IMR-90 (cell line): ENCODE data around the gene ZNF341. TPM values are rescaled to one million over a fixed set of nuclear protein-coding genes. Genes with fewer than 3 reads are reported as not detected.

Experiments used
- ATAC-seq: fragments of 200-7000 bp; cut with Tn5 transposase; 2 replicates; pipeline ENCODE4 v1.9.1; 2020; ENCODE audit warnings: low read depth, mild to moderate bottlenecking, moderate library complexity
- BruUV-seq: library from RNA; stranded (reverse); fragments of 400-500 nt; replicated peaks from 2 replicates; lab custom pipeline; 2021; lab: Mats Ljungman, UMichigan
- CTCF ChIA-PET: fragments of 300-600 bp; formaldehyde crosslinking; extraction: SDS; loops from one replicate; lab custom pipeline; 2021; ENCODE audit warnings: antibody characterized with exemption; lab: Yijun Ruan, JAX
- POLR2A ChIA-PET: fragments of 300-600 bp; sonication (Branson Sonifier 250); formaldehyde crosslinking; loops from one replicate; lab custom pipeline; 2022; ENCODE audit warnings: antibody characterized with exemption; ENCODE audit not compliant: unreplicated experiment; lab: Charles Lee
- DNase-seq: peaks from one replicate; pipeline ENCODE4 v3.0.0; 2013
- H2AFZ ChIP-seq: replicated peaks from 2 replicates; pipeline ENCODE3; 2013; ENCODE audit warnings: low read length, mild to moderate bottlenecking; ENCODE audit not compliant: poor library complexity
- H2AK5ac ChIP-seq: 2 replicates; pipeline ENCODE4 v1.6.1; 2013; ENCODE audit warnings: low read depth, low read length, inconsistent platforms
- H2AK9ac ChIP-seq: replicated peaks from 2 replicates; pipeline ENCODE3; 2013; ENCODE audit warnings: mild to moderate bottlenecking, low read depth, low read length, moderate library complexity; ENCODE audit not compliant: poor library complexity
- H2BK120ac ChIP-seq: 2 replicates; pipeline ENCODE4 v1.6.1; 2013; ENCODE audit warnings: low read depth, low read length, inconsistent platforms
- H2BK15ac ChIP-seq: 3 replicates; pipeline ENCODE4 v1.6.1; 2013; ENCODE audit warnings: low read depth, low read length, inconsistent platforms
- H2BK20ac ChIP-seq: 2 replicates; pipeline ENCODE4 v1.6.1; 2013; ENCODE audit warnings: low read depth, mild to moderate bottlenecking, inconsistent platforms, low read length, moderate library complexity
- H2BK5ac ChIP-seq: 2 replicates; pipeline ENCODE4 v1.6.1; 2013; ENCODE audit warnings: mild to moderate bottlenecking, low read depth, low read length, inconsistent platforms; ENCODE audit not compliant: poor library complexity, severe bottlenecking
- H3K14ac ChIP-seq: replicated peaks from 2 replicates; pipeline ENCODE4 v1.6.1; 2013; ENCODE audit warnings: low read depth, low read length, inconsistent platforms
- H3K18ac ChIP-seq: 2 replicates; pipeline ENCODE4 v1.6.1; 2013; ENCODE audit warnings: low read depth, low read length, control low read depth
- H3K23ac ChIP-seq: 2 replicates; pipeline ENCODE4 v1.6.1; 2013; ENCODE audit warnings: low read depth, low read length, inconsistent platforms
- H3K27ac ChIP-seq: 2 replicates; pipeline ENCODE4 v1.5.1; 2013; ENCODE audit warnings: mild to moderate bottlenecking, control low read depth, low read length; ENCODE audit not compliant: insufficient read depth
- H3K27me3 ChIP-seq: 2 replicates; pipeline ENCODE4 v1.6.1; 2013; ENCODE audit warnings: low read length; ENCODE audit not compliant: control insufficient read depth, insufficient read depth
- H3K36me3 ChIP-seq: 2 replicates; pipeline ENCODE4 v1.6.1; 2013; ENCODE audit warnings: low read length, mixed read lengths; ENCODE audit not compliant: control insufficient read depth, insufficient read depth
- H3K4ac ChIP-seq: 2 replicates; pipeline ENCODE4 v1.6.1; 2013; ENCODE audit warnings: low read depth, low read length, inconsistent platforms
- H3K4me1 ChIP-seq: 2 replicates; pipeline ENCODE4 v1.6.1; 2013; ENCODE audit warnings: low read length, mixed read lengths; ENCODE audit not compliant: control insufficient read depth, insufficient read depth
- H3K4me2 ChIP-seq: 2 replicates; pipeline ENCODE4 v1.6.1; 2013; ENCODE audit warnings: low read depth, mild to moderate bottlenecking, control low read depth, low read length, moderate library complexity
- H3K4me3 ChIP-seq: 2 replicates; pipeline ENCODE4 v1.5.1; 2013; ENCODE audit warnings: low read depth, mild to moderate bottlenecking, control low read depth, low read length, moderate library complexity; ENCODE audit not compliant: insufficient read depth
- H3K56ac ChIP-seq: 2 replicates; pipeline ENCODE4 v1.6.1; 2013; ENCODE audit warnings: low read length, inconsistent platforms; ENCODE audit not compliant: insufficient read depth; ENCODE audit errors: extremely low read depth
- H3K79me1 ChIP-seq, 2 experiments: 2 replicates each; pipeline ENCODE4 v1.6.1; 2013; ENCODE audit warnings: low read length in 2 of 2, inconsistent platforms in 1 of 2, low read depth in 1 of 2
- H3K9ac ChIP-seq: 2 replicates; pipeline ENCODE4 v1.6.1; 2013; ENCODE audit warnings: low read depth, low read length, control low read depth
- H3K9me1 ChIP-seq: 2 replicates; pipeline ENCODE4 v1.6.1; 2013; ENCODE audit warnings: low read length, inconsistent platforms; ENCODE audit not compliant: insufficient read depth
- H3K9me3 ChIP-seq: 2 replicates; pipeline ENCODE4 v1.6.1; 2013; ENCODE audit warnings: low read length; ENCODE audit not compliant: control insufficient read depth, insufficient read depth
- H4K20me1 ChIP-seq: 2 replicates; pipeline ENCODE4 v1.6.1; 2013; ENCODE audit warnings: low read length, inconsistent platforms; ENCODE audit not compliant: insufficient read depth
- H4K5ac ChIP-seq: 2 replicates; pipeline ENCODE4 v1.6.1; 2013; ENCODE audit warnings: mild to moderate bottlenecking, low read depth, low read length, control low read depth
- H4K8ac ChIP-seq, 2 experiments: 2 replicates each; pipeline ENCODE4 v1.6.1; 2013; ENCODE audit warnings: low read depth in 2 of 2, low read length in 2 of 2, control low read depth in 1 of 2, inconsistent platforms in 1 of 2
- H4K91ac ChIP-seq: 2 replicates; pipeline ENCODE4 v1.6.1; 2013; ENCODE audit warnings: low read depth, low read length, inconsistent platforms; ENCODE audit not compliant: insufficient read depth
- BHLHE40 ChIP-seq: fragments of 150-350 bp; IDR thresholded peaks from 2 replicates; pipeline ENCODE4 v1.6.1; 2016; ENCODE audit warnings: mild to moderate bottlenecking, low read depth, low read length
- CEBPB ChIP-seq: IDR thresholded peaks from 2 replicates; pipeline ENCODE4 v1.6.1; 2012; ENCODE audit warnings: low read depth, low read length, improper control_type of control experiment
- CHD1 ChIP-seq: IDR thresholded peaks from 2 replicates; pipeline ENCODE4 v1.6.1; 2012; ENCODE audit warnings: low read depth, low read length, improper control_type of control experiment
- FOS ChIP-seq: fragments of 150-350 bp; IDR thresholded peaks from 2 replicates; pipeline ENCODE4 v1.6.1; 2016; ENCODE audit warnings: low read depth, low read length
- MAFK ChIP-seq: IDR thresholded peaks from 2 replicates; pipeline ENCODE4 v1.6.1; 2012; ENCODE audit warnings: low read depth, low read length, improper control_type of control experiment
- MAZ ChIP-seq: IDR thresholded peaks from 2 replicates; pipeline ENCODE4 v1.6.1; 2012; ENCODE audit warnings: low read depth, mild to moderate bottlenecking, low read length, improper control_type of control experiment, moderate library complexity, borderline replicate concordance
- MXI1 ChIP-seq: IDR thresholded peaks from 2 replicates; pipeline ENCODE4 v1.6.1; 2012; ENCODE audit warnings: low read depth, mild to moderate bottlenecking, low read length, moderate library complexity, borderline replicate concordance
- NFE2L2 ChIP-seq: fragments of 150-350 bp; IDR thresholded peaks from 2 replicates; pipeline ENCODE4 v1.6.1; 2016; ENCODE audit warnings: low read depth, mild to moderate bottlenecking, low read length
- POLR2A ChIP-seq: IDR thresholded peaks from 2 replicates; pipeline ENCODE4 v1.6.1; 2012; ENCODE audit warnings: mild to moderate bottlenecking, low read depth, low read length
- RAD21 ChIP-seq: IDR thresholded peaks from 2 replicates; pipeline ENCODE4 v1.6.1; 2012; ENCODE audit warnings: low read length, improper control_type of control experiment
- RCOR1 ChIP-seq: IDR thresholded peaks from 2 replicates; pipeline ENCODE4 v1.6.1; 2012; ENCODE audit warnings: mild to moderate bottlenecking, low read length, improper control_type of control experiment; ENCODE audit not compliant: insufficient replicate concordance
- RFX5 ChIP-seq: IDR thresholded peaks from 2 replicates; pipeline ENCODE4 v1.8.0; 2012; ENCODE audit warnings: low read depth, mild to moderate bottlenecking, low read length, moderate library complexity
- SMC3 ChIP-seq: fragments of 150-350 bp; IDR thresholded peaks from 2 replicates; pipeline ENCODE4 v1.6.1; 2016; ENCODE audit warnings: low read depth, mild to moderate bottlenecking, antibody characterized with exemption, low read length, moderate library complexity
- USF2 ChIP-seq: fragments of 150-350 bp; IDR thresholded peaks from 2 replicates; pipeline ENCODE4 v1.6.1; 2017; ENCODE audit warnings: mild to moderate bottlenecking, antibody characterized with exemption, low read length, low read depth
- WGBS, 2 experiments: methylation state at CpG; one replicate each; pipeline versions ENCODE4 v1.1.5 to v1.1.7; 2013; ENCODE audit warnings: missing lambda C conversion rate in 2 of 2; ENCODE audit not compliant: insufficient read length in 1 of 2; ENCODE audit errors: extremely low coverage in 2 of 2; 5-methylcytosine and 5-hydroxymethylcytosine counted together
- dilution Hi-C: fragments of 300-500 bp; cut with HindIII; formaldehyde crosslinking; loops from one replicate; pipeline ENCODE4 v1.14.3; 2018; ENCODE audit warnings: low sequenced_read_pairs; ENCODE audit not compliant: unreplicated experiment
- in situ Hi-C: fragments of 300-500 bp; cut with MboI; formaldehyde crosslinking; loops from 3 replicates; pipeline ENCODE4 v1.14.3; 2019; ENCODE audit warnings: low sequenced_read_pairs, inconsistent platforms, mixed read lengths
- intact Hi-C: fragments of 100-400 bp; cut with micrococcal nuclease; formaldehyde crosslinking; loops from 2 replicates; pipeline ENCODE4 v1.10.0; 2022
- polyA plus RNA-seq, 3 experiments: library from polyadenylated mRNA; depleted of rRNA; stranded (reverse); fragments of >200 nt; gene quantifications; 2 replicates each; pipeline ENCODE4 v1.2.3, GENCODE V29; 2012; ENCODE audit warnings: low replicate concordance in 1 of 3
- total RNA-seq: library from RNA; depleted of rRNA; stranded (reverse); fragments of >200 nt; gene quantifications from 2 replicates; pipeline ENCODE4 v1.2.3, GENCODE V29; 2012
- TF ChIP-seq, protein P1 (sequence below): fragments of 150-350 bp; IDR thresholded peaks from 2 replicates; pipeline ENCODE4 v1.6.1; 2016; ENCODE audit warnings: low read depth, mild to moderate bottlenecking, low read length, moderate library complexity, borderline replicate concordance
- TF ChIP-seq, protein P2 (sequence below): conservative IDR thresholded peaks from 2 replicates; pipeline ENCODE4 v1.5.1; 2012; ENCODE audit warnings: mild to moderate bottlenecking, low read depth, low read length, improper control_type of control experiment

The ZNF341 gene
- total and polyA plus RNA-seq, 2 of the 4 experiments (the other 2 are of a cell fraction): 1.1 to 3.4 TPM

DNA sequence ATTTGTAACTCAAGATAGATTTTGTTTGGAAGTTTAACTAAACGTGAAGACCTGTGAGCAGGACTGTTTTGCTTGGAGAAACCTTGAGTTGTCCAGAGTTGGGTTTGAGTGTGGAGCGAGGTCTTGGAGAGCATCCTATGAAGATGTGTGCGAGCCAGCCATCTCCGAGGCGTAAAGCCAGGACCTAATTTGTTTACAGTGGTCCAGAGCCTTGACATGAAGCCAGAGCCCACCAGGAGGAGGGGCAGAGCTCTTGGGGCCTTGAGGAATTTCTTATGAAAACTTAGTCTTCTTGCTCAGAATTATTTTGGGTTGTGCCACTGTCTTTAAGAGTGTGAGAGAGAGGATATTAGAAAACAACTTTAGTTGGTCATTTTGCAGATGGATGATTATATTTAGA lies 85.6 kb downstream of the ZNF341 start:
- CTCF ChIA-PET: interaction anchor here (0.8 kb wide), 1 partner anchor 9 kb away, joined by 3 read pairs; no protein-coding TSS in a partner anchor
- no peak overlapping the region for H4K8ac ChIP-seq
- ATAC-seq (peak; percentile 5; the same call in 1 of the 2 replicates), DNase-seq (peak; percentile 18)
- H3K36me3 ChIP-seq: peaks cover 3% of the 10 kb centered on the region
- H2BK20ac ChIP-seq: no peak overlapping the region
- no peaks in the 10 kb centered on the region for H3K9me3 ChIP-seq
- no peak overlapping the region for H3K23ac ChIP-seq
- H2AK5ac ChIP-seq: no peak overlapping the region
- no peaks in the 10 kb centered on the region for H3K27me3 ChIP-seq
- in situ Hi-C loops (no loop called here), intact Hi-C loops (loop anchor here (10.0 kb wide), 1 partner anchor 153 kb away; the partner anchor contains the start of genes ACTL10 and C20orf144), dilution Hi-C loops (no loop called here)
- TF ChIP-seq MXI1 (no peak), USF2 (no peak), MAZ (no peak), CHD1 (no peak), FOS (no peak), NFE2L2 (no peak), BHLHE40 (no peak), MAFK (no peak), SMC3 (no peak), CEBPB (no peak), RFX5 (no peak), RAD21 (no peak), POLR2A (no peak), RCOR1 (no peak)
- TF ChIP-seq, protein P1, sequence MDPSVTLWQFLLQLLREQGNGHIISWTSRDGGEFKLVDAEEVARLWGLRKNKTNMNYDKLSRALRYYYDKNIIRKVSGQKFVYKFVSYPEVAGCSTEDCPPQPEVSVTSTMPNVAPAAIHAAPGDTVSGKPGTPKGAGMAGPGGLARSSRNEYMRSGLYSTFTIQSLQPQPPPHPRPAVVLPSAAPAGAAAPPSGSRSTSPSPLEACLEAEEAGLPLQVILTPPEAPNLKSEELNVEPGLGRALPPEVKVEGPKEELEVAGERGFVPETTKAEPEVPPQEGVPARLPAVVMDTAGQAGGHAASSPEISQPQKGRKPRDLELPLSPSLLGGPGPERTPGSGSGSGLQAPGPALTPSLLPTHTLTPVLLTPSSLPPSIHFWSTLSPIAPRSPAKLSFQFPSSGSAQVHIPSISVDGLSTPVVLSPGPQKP: no peak
- TF ChIP-seq, protein P2, sequence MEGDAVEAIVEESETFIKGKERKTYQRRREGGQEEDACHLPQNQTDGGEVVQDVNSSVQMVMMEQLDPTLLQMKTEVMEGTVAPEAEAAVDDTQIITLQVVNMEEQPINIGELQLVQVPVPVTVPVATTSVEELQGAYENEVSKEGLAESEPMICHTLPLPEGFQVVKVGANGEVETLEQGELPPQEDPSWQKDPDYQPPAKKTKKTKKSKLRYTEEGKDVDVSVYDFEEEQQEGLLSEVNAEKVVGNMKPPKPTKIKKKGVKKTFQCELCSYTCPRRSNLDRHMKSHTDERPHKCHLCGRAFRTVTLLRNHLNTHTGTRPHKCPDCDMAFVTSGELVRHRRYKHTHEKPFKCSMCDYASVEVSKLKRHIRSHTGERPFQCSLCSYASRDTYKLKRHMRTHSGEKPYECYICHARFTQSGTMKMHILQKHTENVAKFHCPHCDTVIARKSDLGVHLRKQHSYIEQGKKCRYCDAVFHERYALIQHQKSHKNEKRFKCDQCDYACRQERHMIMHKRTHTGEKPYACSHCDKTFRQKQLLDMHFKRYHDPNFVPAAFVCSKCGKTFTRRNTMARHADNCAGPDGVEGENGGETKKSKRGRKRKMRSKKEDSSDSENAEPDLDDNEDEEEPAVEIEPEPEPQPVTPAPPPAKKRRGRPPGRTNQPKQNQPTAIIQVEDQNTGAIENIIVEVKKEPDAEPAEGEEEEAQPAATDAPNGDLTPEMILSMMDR: no peak
- no peak overlapping the region for H3K4me2 ChIP-seq
- no peak overlapping the region for H2BK15ac ChIP-seq
- no peak overlapping the region for H3K4ac ChIP-seq
- H3K14ac ChIP-seq: no peak overlapping the region
- H3K9me1 ChIP-seq: peaks cover 41% of the 10 kb centered on the region
- no peak overlapping the region for H3K56ac ChIP-seq
- no peak overlapping the region for H3K27ac ChIP-seq
- no peak overlapping the region for H4K91ac ChIP-seq
- BruUV-seq: no TSS peak
- H2BK120ac ChIP-seq: no peak overlapping the region
- H3K4me1 ChIP-seq: peaks cover 9% of the 10 kb centered on the region
- H4K20me1 ChIP-seq: peaks cover 99% of the 10 kb centered on the region
- no CpG with 5 or more reads among the region's 5 CpGs for WGBS, 2 experiments
- H3K79me1 ChIP-seq: peaks cover 37 to 90% of the 10 kb centered on the region in 2 experiments
- POLR2A ChIA-PET: no interaction called here
- no peak overlapping the region for H2AK9ac ChIP-seq
- no peak overlapping the region for H3K4me3 ChIP-seq
- no peak overlapping the region for H2BK5ac ChIP-seq
- no peak overlapping the region for H4K5ac ChIP-seq
- no peak overlapping the region for H3K18ac ChIP-seq
- H3K9ac ChIP-seq: no peak overlapping the region
- H2AFZ ChIP-seq: no peak overlapping the region
